Adipose tissue (tissue), 3 donors: ENCODE measurements around the gene DIP2B. TPM values are rescaled to one million over a fixed set of nuclear protein-coding genes. Genes with fewer than 3 reads are reported as not detected.
"Not testable (repeated sequence)": the region's sequence is repeated elsewhere in the genome, so short reads cannot be mapped to it uniquely, and the experiment has no call there.

Experiments
- H3K27ac ChIP-seq: one replicate; pipeline ENCODE4 v1.5.1; 2013; ENCODE audit warnings: low read depth, low read length
- WGBS, 3 donors: extraction: QIAGEN DNeasy Blood & Tissue Kit; methylation state at CpG; one replicate each; pipeline ENCODE4 v1.1.7; 2013; 5-methylcytosine and 5-hydroxymethylcytosine counted together
- polyA plus RNA-seq, 3 donors: library from polyadenylated mRNA; stranded (reverse); fragments of 200-250 nt; gene quantifications; one replicate each; pipeline ENCODE4 v1.2.3, GENCODE V29; 2013
- donor health status: healthy with polysubstance abuse.
- donor health status: Bipolar disorder and iron deficiency.
- donor health status: healthy.

DIP2B gene
- polyA plus RNA-seq, 3 donors: 4.4 to 5.7 (median 5.6) TPM

- H3K27ac ChIP-seq: no peak overlapping the region
- WGBS, 3 donors: 79 to 96% (median 84%) methylated on average over 11 of the region's 11 CpGs
These were observed 13.3 kb downstream of the DIP2B start for GRCh38 chr12:50518090-50518489.

GRCh38 chr12:50519353-50519752 lies 14.6 kb downstream of the DIP2B start:
- no peak overlapping the region for H3K27ac ChIP-seq
- 79 to 89% (median 87%) methylated on average over 1 of the region's 1 CpG for WGBS, 3 donors

- WGBS, 3 donors: 50 to 53% (median 51%) methylated on average over 8 of the region's 8 CpGs
- H3K27ac ChIP-seq: no peak overlapping the region
These were observed 15.8 kb downstream of the DIP2B start for GRCh38 chr12:50520416-50521207.

GRCh38 chr12:50521781-50522180 lies 17.0 kb downstream of the DIP2B start:
- 97 to 99% (median 97%) methylated on average over 4 of the region's 4 CpGs for WGBS, 3 donors
- not testable (repeated sequence) for H3K27ac ChIP-seq

GRCh38 chr12:50523772-50524171 lies 19.0 kb downstream of the DIP2B start:
- WGBS, 3 donors: 88 to 100% (median 100%) methylated on average over 1 of the region's 1 CpG
- no peak overlapping the region for H3K27ac ChIP-seq

GRCh38 chr12:50524621-50525020 lies 19.8 kb downstream of the DIP2B start:
- no peak overlapping the region for H3K27ac ChIP-seq
- 90 to 97% (median 95%) methylated on average over 2 of the region's 2 CpGs for WGBS, 3 donors

GRCh38 chr12:50525422-50525821 lies 20.6 kb downstream of the DIP2B start:
- 92 to 100% (median 97%) methylated on average over 2 of the region's 2 CpGs for WGBS, 3 donors
- H3K27ac ChIP-seq: no peak overlapping the region

- 59 to 98% (median 90%) methylated on average over 5 of the region's 5 CpGs for WGBS, 3 donors
These were observed 22.6 kb downstream of the DIP2B start for GRCh38 chr12:50527359-50527726.

GRCh38 chr12:50528800-50529199 lies 24.0 kb downstream of the DIP2B start:
- 89 to 100% (median 96%) methylated on average over 1 of the region's 1 CpG for WGBS, 3 donors

More at GRCh38 chr12:50527359-50527726, 22.6 kb downstream of the DIP2B start:
- no peak overlapping the region for H3K27ac ChIP-seq

GRCh38 chr12:50529345-50529744 lies 24.6 kb downstream of the DIP2B start:
- H3K27ac ChIP-seq: no peak overlapping the region
- WGBS, 3 donors: 89 to 92% (median 91%) methylated on average over 3 of the region's 3 CpGs

More at GRCh38 chr12:50528800-50529199, 24.0 kb downstream of the DIP2B start:
- no peak overlapping the region for H3K27ac ChIP-seq

- no peak overlapping the region for H3K27ac ChIP-seq
- 92 to 98% (median 96%) methylated on average over 2 of the region's 2 CpGs for WGBS, 3 donors
These were observed 25.7 kb downstream of the DIP2B start for GRCh38 chr12:50530532-50530931.

- WGBS, 3 donors: 41 to 77% (median 66%) methylated on average over 2 of the region's 2 CpGs
- no peak overlapping the region for H3K27ac ChIP-seq
These were observed 28.4 kb downstream of the DIP2B start for GRCh38 chr12:50533203-50533584.

- no peak overlapping the region for H3K27ac ChIP-seq
These were observed 29.2 kb downstream of the DIP2B start for GRCh38 chr12:50533971-50534370.

GRCh38 chr12:50536831-50537537 lies 32.2 kb downstream of the DIP2B start:
- H3K27ac ChIP-seq: no peak overlapping the region
- 78 to 89% (median 83%) methylated on average over 4 of the region's 4 CpGs for WGBS, 3 donors

- 95 to 100% (median 97%) methylated on average over 1 of the region's 1 CpG for WGBS, 3 donors
- H3K27ac ChIP-seq: no peak overlapping the region
These were observed 32.7 kb downstream of the DIP2B start for GRCh38 chr12:50537538-50537919.

GRCh38 chr12:50538182-50538581 lies 33.4 kb downstream of the DIP2B start:
- H3K27ac ChIP-seq: no peak overlapping the region
- WGBS, 3 donors: 64 to 82% (median 68%) methylated on average over 3 of the region's 3 CpGs

GRCh38 chr12:50541139-50541538 lies 36.4 kb downstream of the DIP2B start:
- H3K27ac ChIP-seq: no peak overlapping the region

- no peak overlapping the region for H3K27ac ChIP-seq
- 29 to 74% (median 61%) methylated on average over 1 of the region's 1 CpG for WGBS, 3 donors
These were observed 37.7 kb downstream of the DIP2B start for GRCh38 chr12:50542448-50542847.

GRCh38 chr12:50543188-50543587 lies 38.4 kb downstream of the DIP2B start:
- 75 to 98% (median 77%) methylated on average over 11 of the region's 11 CpGs for WGBS, 3 donors
- not testable (repeated sequence) for H3K27ac ChIP-seq

- H3K27ac ChIP-seq: no peak overlapping the region
- 82 to 89% (median 86%) methylated on average over 5 of the region's 5 CpGs for WGBS, 3 donors
These were observed 40.4 kb downstream of the DIP2B start for GRCh38 chr12:50545213-50545612.
